HCT116 (cell line): ENCODE measurements around the gene LKAAEAR1. TPM values are rescaled to one million over a fixed set of nuclear protein-coding genes. Genes with fewer than 3 reads are reported as not detected.

ENCODE experiments used
- ATAC-seq: fragments of 200-7000 bp; cut with Tn5 transposase; 2 replicates; pipeline ENCODE4 v1.9.1; 2020; ENCODE audit warnings: mild to moderate bottlenecking, moderate library complexity
- BruUV-seq: library from RNA; stranded (reverse); fragments of 400-500 nt; replicated peaks from 2 replicates; lab custom pipeline; 2021; lab: Mats Ljungman, UMichigan
- CTCF ChIA-PET: fragments of 300-600 bp; sonication (Branson Sonifier 250); formaldehyde crosslinking; loops from one replicate; lab custom pipeline; 2021; ENCODE audit warnings: antibody characterized with exemption; lab: Charles Lee
- POLR2A ChIA-PET: fragments of 300-600, 350-600 bp; sonication (Branson Sonifier 250); formaldehyde crosslinking; loops from one replicate; lab custom pipeline; 2021; ENCODE audit warnings: antibody characterized with exemption; lab: Charles Lee
- RAD21 ChIA-PET, 2 experiments: fragments of 300-600 bp; sonication (Branson Sonifier 250); formaldehyde crosslinking; loops; one replicate each; lab custom pipeline; 2023; ENCODE audit warnings: low total read pairs in 2 of 2; ENCODE audit not compliant: uncharacterized antibody in 2 of 2, unreplicated experiment in 2 of 2, low non-redundant PET in 1 of 2; lab: Charles Lee
- DNase-seq: peaks from one replicate; pipeline ENCODE4 v3.0.0-alpha.2; 2010; ENCODE audit warnings: low read depth, low spot score
- H2AFZ ChIP-seq: fragments of 200-600 bp; shearing (Covaris generic), sonication (generic); 2 replicates; pipeline ENCODE4 v1.6.1; 2017; ENCODE audit warnings: low read depth, mixed run types, mixed read lengths, antibody characterized with exemption, low read length; ENCODE audit not compliant: poor library complexity, severe bottlenecking
- H3K27ac ChIP-seq: 2 replicates; pipeline ENCODE4 v1.5.1; 2012; ENCODE audit warnings: low read depth, low read length
- H3K27me3 ChIP-seq: fragments of 200-600 bp; sonication (generic); 2 replicates; pipeline ENCODE4 v1.6.1; 2016; ENCODE audit warnings: mixed run types, low read length, mixed read lengths; ENCODE audit not compliant: insufficient read depth
- H3K36me3 ChIP-seq, 2 experiments: fragments of 200-500 bp in 1 of 2; fragments of 200-600 bp in 1 of 2; sonication (Bioruptor generic) in 1 of 2; sonication (generic) in 1 of 2; 2 replicates each; pipeline versions ENCODE4 v1.5.1 to v1.6.1; 2014 to 2016; ENCODE audit warnings: low read length in 2 of 2, inconsistent platforms in 1 of 2, mixed read lengths in 1 of 2, mixed run types in 1 of 2; ENCODE audit not compliant: insufficient read depth in 2 of 2, control insufficient read depth in 1 of 2
- H3K4me1 ChIP-seq, 2 experiments: fragments of 200-600 bp in 1 of 2; sonication (generic) in 1 of 2; 2 replicates each; pipeline versions ENCODE4 v1.5.1 to v1.6.1; 2012 to 2017; ENCODE audit warnings: low read length in 2 of 2, inconsistent platforms in 1 of 2, mild to moderate bottlenecking in 1 of 2, mixed read lengths in 1 of 2, mixed run types in 1 of 2, moderate library complexity in 1 of 2; ENCODE audit not compliant: insufficient read depth in 2 of 2, control insufficient read depth in 1 of 2
- H3K4me2 ChIP-seq: fragments of 200-600 bp; sonication (generic); 2 replicates; pipeline ENCODE4 v1.6.1; 2017; ENCODE audit warnings: mixed run types, low read length, mixed read lengths
- H3K4me3 ChIP-seq, 2 experiments: fragments of 200-600 bp in 1 of 2; sonication (generic) in 1 of 2; replicated peaks in 1 of 2; 2 replicates each; pipeline ENCODE4 v1.5.1; 2011 to 2016; ENCODE audit warnings: low read length in 2 of 2, control low read depth in 1 of 2, low read depth in 1 of 2, mild to moderate bottlenecking in 1 of 2, mixed read lengths in 1 of 2, mixed run types in 1 of 2
- H3K79me2 ChIP-seq: fragments of 200-600 bp; sonication (generic); 2 replicates; pipeline ENCODE4 v1.6.1; 2017; ENCODE audit warnings: mild to moderate bottlenecking, mixed run types, low read length, moderate library complexity, mixed read lengths; ENCODE audit not compliant: insufficient read depth
- H3K9ac ChIP-seq: fragments of 200-600 bp; sonication (generic); 2 replicates; pipeline ENCODE4 v1.6.1; 2016; ENCODE audit warnings: low read length, mixed read lengths
- H3K9me2 ChIP-seq: fragments of 200-600 bp; sonication (generic), shearing (Covaris generic); 2 replicates; pipeline ENCODE4 v1.6.1; 2017; ENCODE audit warnings: mixed run types, mild to moderate bottlenecking, moderate library complexity; ENCODE audit not compliant: insufficient read depth
- H3K9me3 ChIP-seq, 2 experiments: fragments of 200-500 bp in 1 of 2; fragments of 200-600 bp in 1 of 2; sonication (Bioruptor generic) in 1 of 2; sonication (generic) in 1 of 2; 2 replicates each; pipeline ENCODE4 v1.6.1; 2014 to 2017; ENCODE audit warnings: low read length in 2 of 2, mixed read lengths in 2 of 2, inconsistent platforms in 1 of 2, low read depth in 1 of 2, mild to moderate bottlenecking in 1 of 2, mixed run types in 1 of 2, moderate library complexity in 1 of 2; ENCODE audit not compliant: control insufficient read depth in 1 of 2, insufficient read depth in 1 of 2
- H4K20me1 ChIP-seq: fragments of 200-600 bp; sonication (generic), shearing (Covaris generic); 2 replicates; pipeline ENCODE4 v1.6.1; 2017; ENCODE audit warnings: mixed run types, mild to moderate bottlenecking, moderate library complexity; ENCODE audit not compliant: insufficient read depth
- CBX3 ChIP-seq: IDR thresholded peaks from 2 replicates; pipeline ENCODE4 v1.6.1; 2012; ENCODE audit warnings: low read depth
- CEBPB ChIP-seq: IDR thresholded peaks from 2 replicates; pipeline ENCODE4 v1.6.1; 2012; ENCODE audit warnings: low read depth
- EGR1 ChIP-seq: IDR thresholded peaks from 2 replicates; pipeline ENCODE4 v1.6.1; 2012; ENCODE audit warnings: low read depth
- ELF1 ChIP-seq: IDR thresholded peaks from 2 replicates; pipeline ENCODE4 v1.6.1; 2012; ENCODE audit warnings: low read depth, borderline replicate concordance
- EZH2 ChIP-seq: fragments of 200-600 bp; sonication (generic); IDR thresholded peaks from 2 replicates; pipeline ENCODE4 v1.6.1; 2017; ENCODE audit warnings: antibody characterized with exemption, mixed run types
- EZH2phosphoT487 ChIP-seq: fragments of 200-600 bp; IDR thresholded peaks from 2 replicates; pipeline ENCODE4 v1.6.1; 2018; ENCODE audit warnings: antibody characterized with exemption, borderline replicate concordance
- JUND ChIP-seq: IDR thresholded peaks from 2 replicates; pipeline ENCODE4 v1.6.1; 2012
- RAD21 ChIP-seq: IDR thresholded peaks from 2 replicates; pipeline ENCODE4 v1.6.1; 2012; ENCODE audit warnings: low read depth, mild to moderate bottlenecking
- SIN3A ChIP-seq: IDR thresholded peaks from 2 replicates; pipeline ENCODE4 v1.6.1; 2012; ENCODE audit warnings: low read depth
- SP1 ChIP-seq: IDR thresholded peaks from 2 replicates; pipeline ENCODE4 v1.6.1; 2012; ENCODE audit warnings: low read depth
- SRF ChIP-seq: IDR thresholded peaks from 2 replicates; pipeline ENCODE4 v1.6.1; 2012; ENCODE audit warnings: low read depth
- TCF7L2 ChIP-seq: IDR thresholded peaks from 2 replicates; pipeline ENCODE4 v1.7.0; 2011; ENCODE audit warnings: borderline replicate concordance, inconsistent platforms; ENCODE audit not compliant: insufficient read depth, insufficient read length; ENCODE audit errors: extremely low read depth
- YY1 ChIP-seq: IDR thresholded peaks from 2 replicates; pipeline ENCODE4 v1.6.1; 2011; ENCODE audit warnings: low read length, low read depth, moderate library complexity, mild to moderate bottlenecking; ENCODE audit not compliant: insufficient replicate concordance; ENCODE audit errors: extremely low read depth
- ZFX ChIP-seq: fragments of 450-650 bp; IDR thresholded peaks from 2 replicates; pipeline ENCODE4 v1.6.1; 2017
- ZNF274 ChIP-seq: fragments of 200-500 bp; sonication (Bioruptor generic); IDR thresholded peaks from 2 replicates; pipeline ENCODE4 v1.6.1; 2014; ENCODE audit warnings: mild to moderate bottlenecking, low read depth, low read length, inconsistent platforms
- intact Hi-C: fragments of 100-400 bp; cut with micrococcal nuclease; formaldehyde crosslinking; loops from 2 replicates; pipeline ENCODE4 v1.10.0; 2022
- total RNA-seq: library from RNA; stranded (reverse); gene quantifications from one replicate; pipeline ENCODE4 v1.2.1, GENCODE V29; 2021; ENCODE audit not compliant: unreplicated experiment
- TF ChIP-seq, protein P1 (sequence below): IDR thresholded peaks from 2 replicates; pipeline ENCODE4 v1.6.1; 2012
- TF ChIP-seq, protein P2 (sequence below): IDR thresholded peaks from 2 replicates; pipeline ENCODE4 v1.6.1; 2011; ENCODE audit warnings: mild to moderate bottlenecking, low read length, moderate library complexity; ENCODE audit not compliant: insufficient replicate concordance; ENCODE audit errors: extremely low read depth
- TF ChIP-seq, protein P3 (sequence below): IDR thresholded peaks from 2 replicates; pipeline ENCODE4 v1.6.1; 2012

Gene LKAAEAR1
- total RNA-seq, 1 experiment from 2014 or later, result not detected

DNA sequence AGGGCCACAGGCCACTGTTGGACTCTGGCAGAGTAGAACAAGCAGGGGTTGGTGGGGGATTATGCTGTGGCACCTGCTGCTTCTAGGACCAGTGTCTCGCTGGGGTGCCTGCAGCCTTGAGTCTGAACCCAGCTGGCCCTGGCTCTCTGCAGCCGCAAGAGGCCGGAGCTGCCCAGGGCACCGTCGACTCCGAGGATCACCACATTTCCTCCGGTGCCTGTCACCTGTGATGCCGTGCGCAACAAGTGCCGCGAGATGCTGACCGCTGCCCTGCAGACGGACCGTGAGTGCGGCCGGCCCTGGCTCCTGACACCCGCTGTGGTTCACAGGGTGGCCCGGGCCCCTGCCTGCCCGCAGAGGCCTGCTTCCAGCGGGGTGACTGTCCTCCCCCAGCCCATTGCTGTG is 15.0 kb downstream of the LKAAEAR1 start (continued):
- TF ChIP-seq ELF1 (no peak), SRF (no peak), TCF7L2 (no peak), ZFX (no peak), CEBPB (no peak)
- TF ChIP-seq, protein P1, sequence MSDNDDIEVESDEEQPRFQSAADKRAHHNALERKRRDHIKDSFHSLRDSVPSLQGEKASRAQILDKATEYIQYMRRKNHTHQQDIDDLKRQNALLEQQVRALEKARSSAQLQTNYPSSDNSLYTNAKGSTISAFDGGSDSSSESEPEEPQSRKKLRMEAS, result no peak

DNA sequence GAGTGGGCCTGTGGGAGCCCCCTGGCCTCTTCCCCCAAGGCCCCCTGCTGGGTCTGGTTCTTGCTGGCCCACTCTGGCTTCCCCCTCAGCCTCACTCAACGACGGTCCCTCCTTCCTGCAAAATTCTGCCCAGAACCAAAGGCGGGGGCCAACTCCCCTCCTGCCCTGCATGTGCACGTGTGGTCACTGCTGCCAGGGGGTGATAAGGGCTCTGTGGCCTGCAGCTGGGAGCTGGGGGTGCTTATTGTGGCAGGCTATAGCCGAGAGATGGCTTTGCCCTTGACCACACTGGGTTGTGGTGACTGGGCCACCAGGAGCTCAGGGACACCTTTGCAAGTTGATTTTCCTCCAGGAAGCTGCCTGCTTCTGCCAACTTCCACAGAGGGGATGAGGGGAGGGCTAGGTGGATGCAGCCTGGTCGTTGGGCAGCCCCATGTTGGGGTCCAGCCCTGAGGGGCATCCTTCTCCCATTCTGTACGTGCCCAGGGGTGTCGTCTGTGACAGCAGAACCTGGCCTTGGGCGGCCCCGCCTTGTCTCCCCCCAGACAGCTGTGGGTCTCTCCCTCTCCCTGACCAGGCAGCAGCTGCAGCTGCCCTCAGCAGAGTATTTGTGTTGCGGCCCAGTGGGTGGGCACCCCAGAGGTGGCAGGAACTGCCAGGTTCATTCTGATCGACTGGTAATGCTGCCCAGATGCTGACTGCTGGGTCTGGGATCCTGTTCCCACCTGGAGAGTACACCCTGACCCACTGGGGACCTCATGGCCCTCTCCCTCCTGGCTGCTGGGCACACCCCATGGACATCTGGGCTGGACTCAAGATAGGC is 15.6 kb downstream of the LKAAEAR1 start:
- ChIA-PET RAD21 (no interaction called here), CTCF (interaction anchor here (0.8 to 2.2 kb wide), 3 partner anchors 11 to 88 kb away, joined by 3 to 12 read pairs (median 3); partner anchors contain the start of genes OPRL1, PRPF6 and RGS19), POLR2A (no interaction called here)
- Histone ChIP-seq H4K20me1 (no peaks in the 10 kb centered on the region), H3K9ac (no peak overlapping the region), H3K4me1 (peaks cover 38 to 40% of the 10 kb centered on the region in 2 experiments), H2AFZ (no peak overlapping the region), H3K36me3 (no peaks in the 10 kb centered on the region), H3K79me2 (no peaks in the 10 kb centered on the region), H3K27me3 (no peaks in the 10 kb centered on the region), H3K4me3 (no peak overlapping the region), H3K9me2 (no peaks in the 10 kb centered on the region), H3K9me3 (no peaks in the 10 kb centered on the region), H3K4me2 (no peak overlapping the region), H3K27ac (no peak overlapping the region)
- TF ChIP-seq ZFX (no peak), EZH2phosphoT487 (no peak), JUND (no peak), SIN3A (no peak), EGR1 (no peak), TCF7L2 (no peak), YY1 (no peak), RAD21 (no peak), EZH2 (no peak), ZNF274 (no peak), SP1 (no peak), ELF1 (no peak), SRF (no peak), CBX3 (no peak)
- TF ChIP-seq, protein P2, sequence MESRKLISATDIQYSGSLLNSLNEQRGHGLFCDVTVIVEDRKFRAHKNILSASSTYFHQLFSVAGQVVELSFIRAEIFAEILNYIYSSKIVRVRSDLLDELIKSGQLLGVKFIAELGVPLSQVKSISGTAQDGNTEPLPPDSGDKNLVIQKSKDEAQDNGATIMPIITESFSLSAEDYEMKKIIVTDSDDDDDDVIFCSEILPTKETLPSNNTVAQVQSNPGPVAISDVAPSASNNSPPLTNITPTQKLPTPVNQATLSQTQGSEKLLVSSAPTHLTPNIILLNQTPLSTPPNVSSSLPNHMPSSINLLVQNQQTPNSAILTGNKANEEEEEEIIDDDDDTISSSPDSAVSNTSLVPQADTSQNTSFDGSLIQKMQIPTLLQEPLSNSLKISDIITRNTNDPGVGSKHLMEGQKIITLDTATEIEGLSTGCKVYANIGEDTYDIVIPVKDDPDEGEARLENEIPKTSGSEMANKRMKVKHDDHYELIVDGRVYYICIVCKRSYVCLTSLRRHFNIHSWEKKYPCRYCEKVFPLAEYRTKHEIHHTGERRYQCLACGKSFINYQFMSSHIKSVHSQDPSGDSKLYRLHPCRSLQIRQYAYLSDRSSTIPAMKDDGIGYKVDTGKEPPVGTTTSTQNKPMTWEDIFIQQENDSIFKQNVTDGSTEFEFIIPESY, result no peak
- TF ChIP-seq, protein P3, sequence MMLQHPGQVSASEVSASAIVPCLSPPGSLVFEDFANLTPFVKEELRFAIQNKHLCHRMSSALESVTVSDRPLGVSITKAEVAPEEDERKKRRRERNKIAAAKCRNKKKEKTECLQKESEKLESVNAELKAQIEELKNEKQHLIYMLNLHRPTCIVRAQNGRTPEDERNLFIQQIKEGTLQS, result no peak
- TF ChIP-seq, protein P1, result no peak
- ATAC-seq, result no peak
- no TSS peak for BruUV-seq
- no peak for DNase-seq
- intact Hi-C loops, result no loop called here
